ENCODE data around the gene ARL9.

The ARL9 gene

GRCh38 chr4:56513517-56513916, 7.9 kb downstream of the ARL9 start:
- Histone ChIP-seq H2AFZ (ENCODE audit: low read depth, low read length) (no peak overlapping the region), H3K79me2 (ENCODE audit: insufficient read depth, low read length) (no peaks in the 10 kb centered on the region), H3K9me3 (ENCODE audit: insufficient read depth, low read length, severe bottlenecking) (no peaks in the 10 kb centered on the region), H3K36me3 (ENCODE audit: insufficient read depth, low read length) (no peaks in the 10 kb centered on the region), H3K4me3 (ENCODE audit: low read depth in 1 of 2, low read length in 2 of 2) (no peak overlapping the region), H3K27me3 (ENCODE audit: insufficient read depth, low read length, poor library complexity) (no peaks in the 10 kb centered on the region), H3K4me1 (ENCODE audit: insufficient read depth, low read length) (no peaks in the 10 kb centered on the region), H3K4me2 (ENCODE audit: insufficient read depth, low read length) (no peak overlapping the region), H3K27ac (ENCODE audit: low read length) (no peak overlapping the region), H4K20me1 (ENCODE audit: insufficient read depth, low read length) (no peaks in the 10 kb centered on the region), H3K9ac (ENCODE audit: low read depth, low read length) (no peak overlapping the region)
- TF ChIP-seq EZH2 (IDR thresholded peaks at IDR 0.05; ENCODE audit: borderline replicate concordance, low read depth, low read length, severe bottlenecking), result no peak
- TF ChIP-seq CTCF (IDR thresholded peaks at IDR 0.05; ENCODE audit: borderline replicate concordance, extremely low read depth, low read length, poor library complexity, severe bottlenecking), result no peak
- ATAC-seq (ENCODE audit: insufficient read depth, low read depth), result no peak
- DNase-seq, result no peak

GRCh38 chr4:56530269-56531148, 24.9 kb downstream of the ARL9 start:
- no peak for DNase-seq
- Histone ChIP-seq H3K4me2 (ENCODE audit: insufficient read depth, low read length) (no peak overlapping the region), H3K9me3 (ENCODE audit: insufficient read depth, low read length, severe bottlenecking) (no peaks in the 10 kb centered on the region), H4K20me1 (ENCODE audit: insufficient read depth, low read length) (no peaks in the 10 kb centered on the region), H3K9ac (ENCODE audit: low read depth, low read length) (no peak overlapping the region), H2AFZ (ENCODE audit: low read depth, low read length) (no peak overlapping the region), H3K79me2 (ENCODE audit: insufficient read depth, low read length) (no peaks in the 10 kb centered on the region), H3K4me3 (ENCODE audit: low read depth in 1 of 2, low read length in 2 of 2) (no peak overlapping the region), H3K27ac (ENCODE audit: low read length) (no peak overlapping the region), H3K4me1 (ENCODE audit: insufficient read depth, low read length) (no peaks in the 10 kb centered on the region), H3K27me3 (ENCODE audit: insufficient read depth, low read length, poor library complexity) (no peaks in the 10 kb centered on the region), H3K36me3 (ENCODE audit: insufficient read depth, low read length) (no peaks in the 10 kb centered on the region)
- TF ChIP-seq EZH2 (IDR thresholded peaks at IDR 0.05; ENCODE audit: borderline replicate concordance, low read depth, low read length, severe bottlenecking), result no peak
- TF ChIP-seq CTCF (IDR thresholded peaks at IDR 0.05; ENCODE audit: borderline replicate concordance, extremely low read depth, low read length, poor library complexity, severe bottlenecking), result no peak
- no peak for ATAC-seq (ENCODE audit: insufficient read depth, low read depth)

- Histone ChIP-seq H3K4me3 (ENCODE audit: low read depth in 1 of 2, low read length in 2 of 2) (no peak overlapping the region), H3K27ac (ENCODE audit: low read length) (no peak overlapping the region), H3K9me3 (ENCODE audit: insufficient read depth, low read length, severe bottlenecking) (no peaks in the 10 kb centered on the region), H3K4me2 (ENCODE audit: insufficient read depth, low read length) (no peak overlapping the region), H3K27me3 (ENCODE audit: insufficient read depth, low read length, poor library complexity) (no peaks in the 10 kb centered on the region), H3K9ac (ENCODE audit: low read depth, low read length) (no peak overlapping the region), H3K79me2 (ENCODE audit: insufficient read depth, low read length) (no peaks in the 10 kb centered on the region), H3K4me1 (ENCODE audit: insufficient read depth, low read length) (no peaks in the 10 kb centered on the region), H3K36me3 (ENCODE audit: insufficient read depth, low read length) (no peaks in the 10 kb centered on the region), H4K20me1 (ENCODE audit: insufficient read depth, low read length) (no peaks in the 10 kb centered on the region), H2AFZ (ENCODE audit: low read depth, low read length) (no peak overlapping the region)
- TF ChIP-seq CTCF (IDR thresholded peaks at IDR 0.05; ENCODE audit: borderline replicate concordance, extremely low read depth, low read length, poor library complexity, severe bottlenecking) (no peak), EZH2 (IDR thresholded peaks at IDR 0.05; ENCODE audit: borderline replicate concordance, low read depth, low read length, severe bottlenecking) (no peak)
- DNase-seq, result no peak
- ATAC-seq (ENCODE audit: insufficient read depth, low read depth), result no peak
Measured at GRCh38 chr4:56531149-56531770, 25.7 kb downstream of the ARL9 start.

All from DND-41 (cell line).